Chondrocyte (in vitro differentiated cells): ENCODE measurements around the gene MYOG. TPM values are rescaled to one million over a fixed set of nuclear protein-coding genes. Genes with fewer than 3 reads are reported as not detected.

Experiments
- DNase-seq: peaks from one replicate; pipeline ENCODE4 v3.0.0; 2021; ENCODE audit warnings: mixed read lengths, low spot score
- H3K27ac Mint-ChIP-seq: one replicate; pipeline ENCODE4 v1.8.0; 2021; ENCODE audit warnings: mild to moderate bottlenecking, moderate library complexity, mixed read lengths; ENCODE audit not compliant: unreplicated experiment
- H3K27me3 Mint-ChIP-seq: 2 replicates; pipeline ENCODE4 v1.8.0; 2021; ENCODE audit warnings: low read depth, mixed read lengths
- H3K36me3 Mint-ChIP-seq: 2 replicates; pipeline ENCODE4 v1.8.0; 2021; ENCODE audit warnings: low read depth, mixed read lengths
- H3K4me1 Mint-ChIP-seq: 2 replicates; pipeline ENCODE4 v1.8.0; 2021; ENCODE audit warnings: low read depth, mild to moderate bottlenecking, mixed read lengths
- H3K4me3 Mint-ChIP-seq: one replicate; pipeline ENCODE4 v1.8.0; 2021; ENCODE audit warnings: mild to moderate bottlenecking, moderate library complexity, mixed read lengths; ENCODE audit not compliant: unreplicated experiment
- H3K9me3 Mint-ChIP-seq: 2 replicates; pipeline ENCODE4 v1.8.0; 2021; ENCODE audit warnings: low read depth, mixed read lengths
- total RNA-seq: library from RNA; stranded (reverse); gene quantifications from 3 replicates; pipeline ENCODE4 v1.2.1, GENCODE V29; 2021
- TF ChIP-seq, protein P1 (sequence below): fragments of 200-600 bp; sonication (generic); IDR thresholded peaks from 2 replicates; pipeline ENCODE4 v1.5.0; 2021; ENCODE audit warnings: antibody characterized with exemption, mild to moderate bottlenecking, moderate library complexity

The MYOG gene
- total RNA-seq, 1 donor from 2014 or later = not detected

DNA sequence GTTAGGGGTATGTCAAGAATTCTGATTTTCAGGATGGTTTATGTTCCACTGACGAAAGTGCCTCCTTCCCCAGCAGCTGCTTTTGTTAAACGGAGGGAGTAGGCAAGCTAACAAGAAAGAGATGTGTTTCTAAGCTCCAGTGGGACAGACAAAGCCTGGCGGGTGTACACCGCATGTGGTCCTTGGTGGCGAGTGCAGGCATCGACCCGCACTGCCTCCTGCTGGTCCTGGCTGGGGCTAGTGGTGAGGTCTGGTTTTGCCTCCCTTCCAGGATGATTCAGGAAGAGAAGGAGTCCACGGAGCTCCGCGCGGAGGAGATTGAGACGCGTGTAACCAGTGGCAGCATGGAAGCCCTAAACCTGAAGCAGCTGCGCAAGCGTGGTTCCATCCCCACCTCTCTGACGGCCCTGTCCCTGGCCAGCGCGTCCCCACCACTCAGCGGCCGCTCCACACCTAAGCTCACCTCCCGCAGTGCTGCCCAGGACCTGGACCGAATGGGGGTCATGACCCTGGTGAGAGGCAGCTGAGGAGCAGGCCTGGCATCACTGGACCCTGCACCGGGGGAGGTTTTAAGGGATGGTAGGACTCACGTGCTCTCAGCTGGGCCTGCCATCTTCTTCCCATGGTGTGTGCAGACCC, 30.5 kb downstream of the MYOG start:
- H3K4me1 Mint-ChIP-seq = peaks cover 19% of the 10 kb centered on the region
- peaks cover 31% of the 10 kb centered on the region for H3K36me3 Mint-ChIP-seq
- no peak for DNase-seq
- H3K27me3 Mint-ChIP-seq = peaks cover 20% of the 10 kb centered on the region
- H3K4me3 Mint-ChIP-seq = no peak overlapping the region
- H3K9me3 Mint-ChIP-seq = no peaks in the 10 kb centered on the region
- no peak overlapping the region for H3K27ac Mint-ChIP-seq
- TF ChIP-seq, protein P1, sequence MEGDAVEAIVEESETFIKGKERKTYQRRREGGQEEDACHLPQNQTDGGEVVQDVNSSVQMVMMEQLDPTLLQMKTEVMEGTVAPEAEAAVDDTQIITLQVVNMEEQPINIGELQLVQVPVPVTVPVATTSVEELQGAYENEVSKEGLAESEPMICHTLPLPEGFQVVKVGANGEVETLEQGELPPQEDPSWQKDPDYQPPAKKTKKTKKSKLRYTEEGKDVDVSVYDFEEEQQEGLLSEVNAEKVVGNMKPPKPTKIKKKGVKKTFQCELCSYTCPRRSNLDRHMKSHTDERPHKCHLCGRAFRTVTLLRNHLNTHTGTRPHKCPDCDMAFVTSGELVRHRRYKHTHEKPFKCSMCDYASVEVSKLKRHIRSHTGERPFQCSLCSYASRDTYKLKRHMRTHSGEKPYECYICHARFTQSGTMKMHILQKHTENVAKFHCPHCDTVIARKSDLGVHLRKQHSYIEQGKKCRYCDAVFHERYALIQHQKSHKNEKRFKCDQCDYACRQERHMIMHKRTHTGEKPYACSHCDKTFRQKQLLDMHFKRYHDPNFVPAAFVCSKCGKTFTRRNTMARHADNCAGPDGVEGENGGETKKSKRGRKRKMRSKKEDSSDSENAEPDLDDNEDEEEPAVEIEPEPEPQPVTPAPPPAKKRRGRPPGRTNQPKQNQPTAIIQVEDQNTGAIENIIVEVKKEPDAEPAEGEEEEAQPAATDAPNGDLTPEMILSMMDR = peak; percentile 27

DNA sequence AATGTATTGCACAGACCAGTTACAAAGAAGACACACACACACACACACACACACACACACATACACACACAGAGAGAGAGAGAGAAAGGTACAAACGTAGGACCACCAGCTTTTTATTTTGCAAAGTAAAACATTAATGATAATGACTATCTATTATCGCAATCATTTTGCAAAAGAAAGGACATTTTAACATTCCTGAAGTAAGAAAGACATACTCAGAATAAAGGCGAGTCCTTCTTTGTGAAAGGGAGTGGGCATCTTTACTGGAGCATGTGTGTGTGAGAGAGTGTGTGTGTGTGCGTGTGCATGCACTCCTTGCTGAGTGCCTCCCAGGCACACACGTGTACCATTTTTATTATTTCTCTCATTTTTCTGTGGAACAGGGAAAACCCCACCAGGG, 31.2 kb downstream of the MYOG start:
- H3K9me3 Mint-ChIP-seq = no peaks in the 10 kb centered on the region
- TF ChIP-seq, protein P1 = no peak
- H3K27ac Mint-ChIP-seq = no peak overlapping the region
- H3K36me3 Mint-ChIP-seq = peaks cover 31% of the 10 kb centered on the region
- DNase-seq = no peak
- H3K4me3 Mint-ChIP-seq = no peak overlapping the region
- H3K27me3 Mint-ChIP-seq = peaks cover 20% of the 10 kb centered on the region
- H3K4me1 Mint-ChIP-seq = peaks cover 19% of the 10 kb centered on the region

DNA sequence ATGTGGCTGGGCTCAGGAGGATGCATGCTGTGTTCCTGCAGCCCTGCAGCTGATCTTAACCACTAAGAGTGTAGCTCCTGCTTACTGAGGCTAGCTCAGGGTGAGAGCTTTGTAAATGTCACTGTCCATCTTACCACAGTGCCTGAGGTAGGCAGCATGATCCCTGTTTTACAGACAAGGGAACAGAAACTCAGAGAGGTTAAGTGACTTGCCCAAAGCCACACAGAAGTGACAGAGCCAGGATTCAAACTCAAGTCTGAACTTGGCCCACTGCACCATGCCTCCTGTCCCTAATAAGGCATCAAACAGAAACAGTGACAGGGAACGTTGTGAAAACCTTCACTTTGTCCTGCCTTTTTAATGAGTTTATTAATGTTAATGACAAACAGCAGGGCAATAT, 31.6 kb downstream of the MYOG start:
- no peak for DNase-seq
- peaks cover 19% of the 10 kb centered on the region for H3K4me1 Mint-ChIP-seq
- peaks cover 20% of the 10 kb centered on the region for H3K27me3 Mint-ChIP-seq
- no peaks in the 10 kb centered on the region for H3K9me3 Mint-ChIP-seq
- peaks cover 28% of the 10 kb centered on the region for H3K36me3 Mint-ChIP-seq
- TF ChIP-seq, protein P1 = no peak
- H3K4me3 Mint-ChIP-seq = no peak overlapping the region
- H3K27ac Mint-ChIP-seq = no peak overlapping the region

DNA sequence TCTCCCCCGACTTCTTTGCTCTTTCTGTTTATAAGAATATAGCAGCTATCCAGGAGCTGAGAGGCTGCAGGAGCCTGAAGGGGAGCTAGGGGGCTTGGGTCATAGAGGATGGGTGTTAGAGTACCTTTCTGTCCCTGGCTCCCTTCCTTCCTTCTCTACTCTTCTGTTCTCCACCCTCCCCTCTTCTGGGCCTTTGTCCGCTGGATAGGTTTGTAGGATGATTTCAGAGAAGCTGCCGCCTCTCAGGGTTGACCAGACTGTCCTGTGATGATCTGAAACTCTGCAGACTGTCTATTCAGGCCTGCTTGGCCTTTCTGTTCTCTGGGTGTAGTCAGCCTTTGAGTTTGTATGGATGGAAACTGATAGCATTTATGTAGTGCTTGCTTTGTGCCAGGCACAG, 33.2 kb downstream of the MYOG start:
- Mint-ChIP-seq H3K36me3 (peaks cover 27% of the 10 kb centered on the region), H3K4me1 (peaks cover 16% of the 10 kb centered on the region), H3K9me3 (no peaks in the 10 kb centered on the region), H3K27ac (no peak overlapping the region), H3K27me3 (peaks cover 16% of the 10 kb centered on the region), H3K4me3 (no peak overlapping the region)
- TF ChIP-seq, protein P1 = no peak
- DNase-seq = no peak

DNA sequence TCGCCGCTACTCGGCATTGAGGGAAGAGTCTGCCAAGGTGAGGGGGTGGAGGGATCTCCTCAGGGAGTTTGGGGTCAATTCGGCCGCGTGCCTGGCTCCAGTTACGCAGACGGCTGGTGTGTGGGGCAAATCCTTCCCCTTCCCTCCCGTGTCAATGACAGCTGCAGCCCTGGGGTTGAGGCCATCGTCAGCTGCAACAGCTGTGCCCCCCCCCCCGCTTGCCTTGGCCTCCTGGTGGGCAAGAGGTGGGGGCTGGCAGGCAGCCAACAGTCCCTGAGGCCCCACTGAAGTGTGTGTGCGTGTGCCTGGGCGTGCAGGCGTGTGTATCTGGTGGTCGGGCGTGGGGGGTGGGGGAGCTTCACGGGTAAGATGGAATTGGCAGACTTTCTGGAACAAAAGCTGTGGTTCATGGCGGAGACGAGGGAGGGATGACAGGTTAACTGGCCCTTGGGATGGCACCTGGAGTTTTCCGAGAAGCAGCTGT, 33.9 kb downstream of the MYOG start:
- TF ChIP-seq, protein P1 = no peak
- H3K27ac Mint-ChIP-seq = no peak overlapping the region

More for the DNA sequence above, 33.9 kb downstream of the MYOG start:
- Mint-ChIP-seq H3K9me3 (no peaks in the 10 kb centered on the region), H3K27me3 (peaks cover 13% of the 10 kb centered on the region), H3K4me1 (peaks cover 21% of the 10 kb centered on the region), H3K36me3 (peaks cover 22% of the 10 kb centered on the region), H3K4me3 (no peak overlapping the region)
- DNase-seq = no peak
